HL-60 (cell line): ENCODE measurements around the gene ASRGL1.

Experiments used
- DNase-seq, 2 experiments: peaks; one replicate each; pipeline ENCODE4 v3.0.0-alpha.2; 2010 to 2020; ENCODE audit warnings: low read depth in 1 of 2, low spot score in 1 of 2
- H3K27ac ChIP-seq: fragments of 250-450 bp; sonication (Bioruptor Pico); replicated peaks from 2 replicates; pipeline ENCODE4 v1.5.1; 2020; ENCODE audit warnings: mild to moderate bottlenecking, moderate library complexity
- H3K27me3 ChIP-seq: fragments of 250-450 bp; sonication (Bioruptor Pico); 2 replicates; pipeline ENCODE4 v1.5.1; 2021; ENCODE audit warnings: mild to moderate bottlenecking, moderate library complexity; ENCODE audit not compliant: insufficient read depth, poor library complexity, severe bottlenecking
- H3K4me3 ChIP-seq: replicated peaks from 2 replicates; pipeline ENCODE4 v1.5.1; 2011; ENCODE audit warnings: mild to moderate bottlenecking, control low read depth, low read length; ENCODE audit not compliant: insufficient read depth
- GABPA ChIP-seq: IDR thresholded peaks from 2 replicates; pipeline ENCODE4 v1.6.1; 2012; ENCODE audit warnings: low read depth
- POLR2AphosphoS5 ChIP-seq: IDR thresholded peaks from 2 replicates; pipeline ENCODE4 v1.6.1; 2012; ENCODE audit warnings: low read depth
- SPI1 ChIP-seq: IDR thresholded peaks from 2 replicates; pipeline ENCODE4 v1.6.1; 2012; ENCODE audit warnings: low read depth, mild to moderate bottlenecking, borderline replicate concordance
- TF ChIP-seq, protein P1 (sequence below): IDR thresholded peaks from one replicate; pipeline ENCODE4 v1.5.1; 2011; ENCODE audit warnings: low read length, control low read depth, inconsistent platforms; ENCODE audit not compliant: insufficient read depth
- TF ChIP-seq, protein P2 (sequence below): IDR thresholded peaks from 2 replicates; pipeline ENCODE4 v1.6.1; 2012; ENCODE audit warnings: low read depth; ENCODE audit not compliant: insufficient replicate concordance

The ASRGL1 gene

DNA sequence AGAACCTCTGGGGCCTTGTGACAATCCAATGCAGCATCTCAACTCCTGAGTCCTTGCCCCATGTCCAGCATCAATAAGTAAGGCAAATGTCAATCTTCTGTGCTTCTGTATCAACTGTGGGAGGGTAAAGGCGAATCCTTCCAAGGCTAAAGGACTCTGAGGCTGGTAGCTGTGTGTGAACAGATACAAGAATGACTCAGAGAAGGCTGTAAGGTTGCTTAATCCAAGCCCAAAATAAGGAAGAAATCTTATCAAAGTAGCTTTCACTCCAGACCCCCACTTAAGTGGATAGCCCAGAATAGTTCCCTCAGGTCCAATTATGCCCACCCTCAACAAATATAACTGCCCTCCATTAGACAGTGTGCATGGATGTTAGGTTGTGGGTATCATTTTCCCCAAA is 53.5 kb downstream of the ASRGL1 start:
- H3K27ac ChIP-seq: no peak overlapping the region
- H3K27me3 ChIP-seq: no peaks in the 10 kb centered on the region
- TF ChIP-seq POLR2AphosphoS5: no peak
- TF ChIP-seq, protein P1, sequence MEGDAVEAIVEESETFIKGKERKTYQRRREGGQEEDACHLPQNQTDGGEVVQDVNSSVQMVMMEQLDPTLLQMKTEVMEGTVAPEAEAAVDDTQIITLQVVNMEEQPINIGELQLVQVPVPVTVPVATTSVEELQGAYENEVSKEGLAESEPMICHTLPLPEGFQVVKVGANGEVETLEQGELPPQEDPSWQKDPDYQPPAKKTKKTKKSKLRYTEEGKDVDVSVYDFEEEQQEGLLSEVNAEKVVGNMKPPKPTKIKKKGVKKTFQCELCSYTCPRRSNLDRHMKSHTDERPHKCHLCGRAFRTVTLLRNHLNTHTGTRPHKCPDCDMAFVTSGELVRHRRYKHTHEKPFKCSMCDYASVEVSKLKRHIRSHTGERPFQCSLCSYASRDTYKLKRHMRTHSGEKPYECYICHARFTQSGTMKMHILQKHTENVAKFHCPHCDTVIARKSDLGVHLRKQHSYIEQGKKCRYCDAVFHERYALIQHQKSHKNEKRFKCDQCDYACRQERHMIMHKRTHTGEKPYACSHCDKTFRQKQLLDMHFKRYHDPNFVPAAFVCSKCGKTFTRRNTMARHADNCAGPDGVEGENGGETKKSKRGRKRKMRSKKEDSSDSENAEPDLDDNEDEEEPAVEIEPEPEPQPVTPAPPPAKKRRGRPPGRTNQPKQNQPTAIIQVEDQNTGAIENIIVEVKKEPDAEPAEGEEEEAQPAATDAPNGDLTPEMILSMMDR: no peak
- TF ChIP-seq, protein P2, sequence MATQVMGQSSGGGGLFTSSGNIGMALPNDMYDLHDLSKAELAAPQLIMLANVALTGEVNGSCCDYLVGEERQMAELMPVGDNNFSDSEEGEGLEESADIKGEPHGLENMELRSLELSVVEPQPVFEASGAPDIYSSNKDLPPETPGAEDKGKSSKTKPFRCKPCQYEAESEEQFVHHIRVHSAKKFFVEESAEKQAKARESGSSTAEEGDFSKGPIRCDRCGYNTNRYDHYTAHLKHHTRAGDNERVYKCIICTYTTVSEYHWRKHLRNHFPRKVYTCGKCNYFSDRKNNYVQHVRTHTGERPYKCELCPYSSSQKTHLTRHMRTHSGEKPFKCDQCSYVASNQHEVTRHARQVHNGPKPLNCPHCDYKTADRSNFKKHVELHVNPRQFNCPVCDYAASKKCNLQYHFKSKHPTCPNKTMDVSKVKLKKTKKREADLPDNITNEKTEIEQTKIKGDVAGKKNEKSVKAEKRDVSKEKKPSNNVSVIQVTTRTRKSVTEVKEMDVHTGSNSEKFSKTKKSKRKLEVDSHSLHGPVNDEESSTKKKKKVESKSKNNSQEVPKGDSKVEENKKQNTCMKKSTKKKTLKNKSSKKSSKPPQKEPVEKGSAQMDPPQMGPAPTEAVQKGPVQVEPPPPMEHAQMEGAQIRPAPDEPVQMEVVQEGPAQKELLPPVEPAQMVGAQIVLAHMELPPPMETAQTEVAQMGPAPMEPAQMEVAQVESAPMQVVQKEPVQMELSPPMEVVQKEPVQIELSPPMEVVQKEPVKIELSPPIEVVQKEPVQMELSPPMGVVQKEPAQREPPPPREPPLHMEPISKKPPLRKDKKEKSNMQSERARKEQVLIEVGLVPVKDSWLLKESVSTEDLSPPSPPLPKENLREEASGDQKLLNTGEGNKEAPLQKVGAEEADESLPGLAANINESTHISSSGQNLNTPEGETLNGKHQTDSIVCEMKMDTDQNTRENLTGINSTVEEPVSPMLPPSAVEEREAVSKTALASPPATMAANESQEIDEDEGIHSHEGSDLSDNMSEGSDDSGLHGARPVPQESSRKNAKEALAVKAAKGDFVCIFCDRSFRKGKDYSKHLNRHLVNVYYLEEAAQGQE: no peak
- H3K4me3 ChIP-seq: no peak overlapping the region
- no peak for DNase-seq

DNA sequence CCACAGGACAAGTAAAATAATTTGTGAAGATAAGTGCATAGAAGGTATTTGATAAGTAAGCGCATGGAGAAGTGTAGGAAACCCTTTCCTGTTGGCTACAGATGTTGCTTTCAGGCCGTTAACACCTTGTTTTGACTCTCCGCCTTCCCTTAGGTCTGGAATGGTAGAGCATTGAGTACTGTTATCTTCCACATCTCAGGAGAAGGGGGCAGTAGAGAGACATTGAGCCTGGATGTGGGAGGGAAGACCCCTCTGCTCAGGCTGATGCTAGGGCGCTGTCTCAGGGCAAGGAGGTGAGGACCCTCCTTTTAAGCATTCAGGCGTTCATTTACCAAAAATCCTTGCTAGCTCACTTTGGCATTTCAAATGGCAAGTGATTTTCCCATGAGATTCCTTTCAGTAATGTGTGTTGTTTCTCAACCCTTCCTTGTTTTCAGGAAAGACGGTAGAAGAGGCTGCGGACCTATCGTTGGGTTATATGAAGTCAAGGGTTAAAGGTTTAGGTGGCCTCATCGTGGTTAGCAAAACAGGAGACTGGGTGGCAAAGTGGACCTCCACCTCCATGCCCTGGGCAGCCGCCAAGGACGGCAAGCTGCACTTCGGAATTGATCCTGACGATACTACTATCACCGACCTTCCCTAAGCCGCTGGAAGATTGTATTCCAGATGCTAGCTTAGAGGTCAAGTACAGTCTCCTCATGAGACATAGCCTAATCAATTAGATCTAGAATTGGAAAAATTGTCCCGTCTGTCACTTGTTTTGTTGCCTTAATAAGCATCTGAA is 54.6 kb downstream of the ASRGL1 start:
- no peaks in the 10 kb centered on the region for H3K27me3 ChIP-seq
- DNase-seq: no peak
- H3K27ac ChIP-seq: no peak overlapping the region
- TF ChIP-seq GABPA: no peak
- TF ChIP-seq, protein P2: no peak
- TF ChIP-seq, protein P1: no peak
- no peak for TF ChIP-seq SPI1
- TF ChIP-seq POLR2AphosphoS5: no peak
- H3K4me3 ChIP-seq: no peak overlapping the region

DNA sequence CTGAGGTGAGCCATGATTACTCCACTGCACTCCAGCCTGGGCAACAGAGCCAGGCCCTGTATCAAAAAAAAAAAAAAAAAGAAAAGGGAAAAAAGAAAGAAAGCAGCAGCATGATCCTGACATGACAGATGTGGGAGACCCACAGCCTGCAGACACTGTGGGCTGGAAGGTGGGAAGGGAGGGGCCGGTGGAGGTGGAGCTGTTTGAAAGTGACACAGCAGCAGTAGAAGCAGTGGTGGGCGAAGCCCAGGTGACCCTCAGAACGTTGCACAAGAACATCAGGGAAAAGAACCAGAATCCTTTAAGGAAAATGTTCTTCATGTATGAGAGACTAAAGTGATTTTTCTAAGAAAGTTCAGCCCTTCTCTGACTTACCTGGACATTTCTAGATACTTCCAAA is 55.3 kb downstream of the ASRGL1 start:
- Histone ChIP-seq H3K27me3 (no peaks in the 10 kb centered on the region), H3K4me3 (no peak overlapping the region), H3K27ac (no peak overlapping the region)
- no peak for DNase-seq
- TF ChIP-seq SPI1 (no peak), POLR2AphosphoS5 (no peak), GABPA (no peak)
- TF ChIP-seq, protein P2: no peak
- TF ChIP-seq, protein P1: no peak
